ENCODE measurements around the gene P2RY14.
A peak's percentile ranks its signal among the peaks of the same experiment; 100 is the strongest.

The P2RY14 gene

GRCh38 chr3:151299006-151299405, 20.7 kb upstream of the P2RY14 start:
- DNase-seq = no peak

- DNase-seq = no peak
These were observed 19.1 kb upstream of the P2RY14 start for GRCh38 chr3:151297429-151297828.

- no peak for DNase-seq
These were observed 17.9 kb upstream of the P2RY14 start for GRCh38 chr3:151296226-151296625.

- no peak for DNase-seq
These were observed 14.8 kb upstream of the P2RY14 start for GRCh38 chr3:151293127-151293526.

- DNase-seq = no peak
These were observed 12.3 kb upstream of the P2RY14 start for GRCh38 chr3:151290673-151291072.

GRCh38 chr3:151289445-151289844, 11.1 kb upstream of the P2RY14 start:
- no peak for DNase-seq

GRCh38 chr3:151285940-151286339, 7.6 kb upstream of the P2RY14 start:
- no peak for DNase-seq

GRCh38 chr3:151283907-151284461, 5.6 kb upstream of the P2RY14 start:
- no peak for DNase-seq

- no peak for DNase-seq
These were observed 5.0 kb upstream of the P2RY14 start for GRCh38 chr3:151283387-151283786.

GRCh38 chr3:151282921-151283320, 4.6 kb upstream of the P2RY14 start:
- DNase-seq = no peak

GRCh38 chr3:151281671-151282324, 3.5 kb upstream of the P2RY14 start:
- DNase-seq = no peak

- DNase-seq = peak in 1 of 2 experiments; percentile 12
These were observed 1.7 kb downstream of the P2RY14 start for GRCh38 chr3:151276687-151277042.

- DNase-seq = no peak
These were observed 2.2 kb downstream of the P2RY14 start for GRCh38 chr3:151276038-151276686.

- DNase-seq = no peak
These were observed 3.3 kb downstream of the P2RY14 start for GRCh38 chr3:151275091-151275490.

GRCh38 chr3:151269631-151270030, 8.7 kb downstream of the P2RY14 start:
- DNase-seq = no peak

- no peak for DNase-seq
These were observed 9.8 kb downstream of the P2RY14 start for GRCh38 chr3:151268267-151269235.

- no peak for DNase-seq
These were observed 11.3 kb downstream of the P2RY14 start for GRCh38 chr3:151267066-151267465.

- DNase-seq = no peak
These were observed 12.5 kb downstream of the P2RY14 start for GRCh38 chr3:151265866-151266265.

GRCh38 chr3:151265166-151265565, 13.2 kb downstream of the P2RY14 start:
- DNase-seq = no peak

GRCh38 chr3:151264605-151265004, 13.7 kb downstream of the P2RY14 start:
- DNase-seq = no peak

- no peak for DNase-seq
These were observed 15.3 kb downstream of the P2RY14 start for GRCh38 chr3:151262871-151263525.

- no peak for DNase-seq
These were observed 18.7 kb downstream of the P2RY14 start for GRCh38 chr3:151259664-151260063.

GRCh38 chr3:151256749-151257148, 21.6 kb downstream of the P2RY14 start:
- DNase-seq = no peak

Measured in stimulated activated CD4-positive, alpha-beta T cell treated with anti-CD3 and anti-CD28 coated beads, Interleukin-4, amount 100 ng/mL, for 4 hours (primary cell).